Kidney (tissue), 14 donors: Measurements from ENCODE around the gene AGO3. TPM values are rescaled to one million over a fixed set of nuclear protein-coding genes. Genes with fewer than 3 reads are reported as not detected.

Source experiments
- DNase-seq, 5 donors: peaks; one replicate each; pipeline ENCODE4 v3.0.0-alpha.2; 2013 to 2020
- FAIRE-seq: peaks from 2 replicates; lab custom pipeline; 2012; peaks lifted over from hg19 to GRCh38; lab: Jason Lieb, UNC
- H3K27ac ChIP-seq, 2 donors: one replicate each; pipeline ENCODE4 v1.7.0; 2013; ENCODE audit warnings: low read depth in 2 of 2, low read length in 2 of 2, inconsistent platforms in 1 of 2
- H3K27me3 ChIP-seq: one replicate; pipeline ENCODE4 v1.7.1; 2013; ENCODE audit warnings: low read length, inconsistent platforms; ENCODE audit not compliant: control insufficient read depth, insufficient read depth
- H3K36me3 ChIP-seq, 3 donors: one replicate each; pipeline versions ENCODE4 v1.7.0 to v1.7.1; 2013; ENCODE audit warnings: low read length in 3 of 3, control low read depth in 1 of 3, inconsistent platforms in 1 of 3; ENCODE audit not compliant: insufficient read depth in 3 of 3, control insufficient read depth in 2 of 3
- H3K4me1 ChIP-seq, 3 donors: one replicate each; pipeline versions ENCODE4 v1.7.0 to v1.7.1; 2013; ENCODE audit warnings: low read length in 3 of 3, inconsistent platforms in 1 of 3, low read depth in 1 of 3; ENCODE audit not compliant: control insufficient read depth in 2 of 3, insufficient read depth in 2 of 3
- H3K4me3 ChIP-seq, 3 donors: one replicate each; pipeline versions ENCODE4 v1.7.0 to v1.8.1; 2013; ENCODE audit warnings: low read length in 3 of 3, control low read depth in 1 of 3, inconsistent platforms in 1 of 3
- H3K9ac ChIP-seq, 3 donors: one replicate each; pipeline versions ENCODE4 v1.7.0 to v1.7.1; 2013; ENCODE audit warnings: low read length in 3 of 3, control low read depth in 1 of 3, inconsistent platforms in 1 of 3
- H3K9me3 ChIP-seq, 3 donors: one replicate each; pipeline versions ENCODE4 v1.7.0 to v1.7.1; 2013; ENCODE audit warnings: low read length in 3 of 3, control low read depth in 1 of 3, inconsistent platforms in 1 of 3; ENCODE audit not compliant: control insufficient read depth in 2 of 3, insufficient read depth in 1 of 3
- intact Hi-C: fragments of 100-400 bp; cut with DNase I; formaldehyde crosslinking; loops from one replicate; pipeline ENCODE4 v1.11.1; 2022
- polyA plus RNA-seq: library from polyadenylated mRNA; stranded (reverse); fragments of 350-450 nt; fragmentation: Illumina TruSeq; extraction: RNeasy Lipid Tissue Mini Kit (QIAGEN cat#74804); gene quantifications from one replicate; pipeline ENCODE4 v1.2.3, GENCODE V29; 2014; ENCODE audit warnings: low read depth, low replicate concordance; ENCODE audit not compliant: insufficient read depth
- total RNA-seq: library from RNA; stranded (reverse); fragmentation: NEBNext Ultra II Directional; extraction: Animal tissue kit (Norgen Biotek cat#: 25700); gene quantifications from one replicate; pipeline ENCODE4 v1.2.1, GENCODE V29; 2021
- TF ChIP-seq, protein P1 (sequence below): IDR thresholded peaks from 3 replicates; pipeline ENCODE4 v1.5.1; 2012; ENCODE audit warnings: mild to moderate bottlenecking, moderate library complexity, borderline replicate concordance; ENCODE audit not compliant: insufficient read depth; ENCODE audit errors: extremely low read depth
- donor health status: control.
- donor health status: control.
- donor health status: control.
- donor health status: control.
- donor health status: control.
- donor health status: DM: yes; HTN: yes; CAD: no.
- donor health status: Normal renal cell carcinoma (clear cell type).

Gene AGO3
- total and polyA plus RNA-seq, 2 donors from 2014 or later, result 2.8 to 28.2 TPM

DNA sequence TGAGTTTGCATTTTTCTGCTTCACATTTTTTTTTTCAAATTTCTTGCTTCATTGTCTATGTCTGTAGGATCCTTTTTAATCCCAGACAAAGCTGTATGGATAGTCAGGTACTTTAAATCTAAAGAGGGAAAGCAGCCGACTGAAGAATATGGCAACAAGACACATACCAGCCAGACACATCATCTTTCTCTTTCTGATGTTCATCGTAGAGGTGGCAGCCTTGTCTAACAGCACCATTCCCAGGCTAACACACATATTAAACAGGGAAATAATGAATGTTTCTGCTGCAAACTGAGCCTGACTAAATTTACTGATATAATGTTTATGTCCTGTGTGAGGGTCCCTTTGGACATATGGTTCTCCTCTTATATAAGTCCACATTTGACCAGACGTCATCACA is 149.3 kb downstream of the AGO3 start:
- Histone ChIP-seq H3K4me1 (peaks cover 0 to 3% (median 0%) of the 10 kb centered on the region in 3 donors), H3K9me3 (no peaks in the 10 kb centered on the region), H3K9ac (no peak overlapping the region), H3K4me3 (no peak overlapping the region), H3K27ac (no peak overlapping the region), H3K27me3 (no peaks in the 10 kb centered on the region), H3K36me3 (no peaks in the 10 kb centered on the region)
- FAIRE-seq, result no peak
- no peak for DNase-seq
- TF ChIP-seq, protein P1, sequence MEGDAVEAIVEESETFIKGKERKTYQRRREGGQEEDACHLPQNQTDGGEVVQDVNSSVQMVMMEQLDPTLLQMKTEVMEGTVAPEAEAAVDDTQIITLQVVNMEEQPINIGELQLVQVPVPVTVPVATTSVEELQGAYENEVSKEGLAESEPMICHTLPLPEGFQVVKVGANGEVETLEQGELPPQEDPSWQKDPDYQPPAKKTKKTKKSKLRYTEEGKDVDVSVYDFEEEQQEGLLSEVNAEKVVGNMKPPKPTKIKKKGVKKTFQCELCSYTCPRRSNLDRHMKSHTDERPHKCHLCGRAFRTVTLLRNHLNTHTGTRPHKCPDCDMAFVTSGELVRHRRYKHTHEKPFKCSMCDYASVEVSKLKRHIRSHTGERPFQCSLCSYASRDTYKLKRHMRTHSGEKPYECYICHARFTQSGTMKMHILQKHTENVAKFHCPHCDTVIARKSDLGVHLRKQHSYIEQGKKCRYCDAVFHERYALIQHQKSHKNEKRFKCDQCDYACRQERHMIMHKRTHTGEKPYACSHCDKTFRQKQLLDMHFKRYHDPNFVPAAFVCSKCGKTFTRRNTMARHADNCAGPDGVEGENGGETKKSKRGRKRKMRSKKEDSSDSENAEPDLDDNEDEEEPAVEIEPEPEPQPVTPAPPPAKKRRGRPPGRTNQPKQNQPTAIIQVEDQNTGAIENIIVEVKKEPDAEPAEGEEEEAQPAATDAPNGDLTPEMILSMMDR, result no peak
- intact Hi-C loops, result no loop called here

GRCh38 chr1:36080801-36081200 is 149.9 kb downstream of the AGO3 start:
- intact Hi-C loops, result no loop called here
- DNase-seq, result no peak
- no peaks in the 10 kb centered on the region for H3K27me3 ChIP-seq
- H3K9me3 ChIP-seq, result no peaks in the 10 kb centered on the region
- H3K4me1 ChIP-seq, result peaks cover 0 to 3% (median 0%) of the 10 kb centered on the region in 3 donors
- H3K9ac ChIP-seq, result no peak overlapping the region
- H3K36me3 ChIP-seq, result no peaks in the 10 kb centered on the region
- no peak overlapping the region for H3K4me3 ChIP-seq
- TF ChIP-seq, protein P1, result no peak
- H3K27ac ChIP-seq, result no peak overlapping the region
- no peak for FAIRE-seq

GRCh38 chr1:36081926-36082485 is 151.1 kb downstream of the AGO3 start:
- Histone ChIP-seq H3K9ac (no peak overlapping the region), H3K27ac (no peak overlapping the region), H3K4me1 (peaks cover 0 to 3% (median 0%) of the 10 kb centered on the region in 3 donors), H3K36me3 (no peaks in the 10 kb centered on the region), H3K27me3 (no peaks in the 10 kb centered on the region), H3K4me3 (no peak overlapping the region), H3K9me3 (no peaks in the 10 kb centered on the region)
- no peak for DNase-seq
- TF ChIP-seq, protein P1, result no peak
- intact Hi-C loops, result no loop called here
- no peak for FAIRE-seq

DNA sequence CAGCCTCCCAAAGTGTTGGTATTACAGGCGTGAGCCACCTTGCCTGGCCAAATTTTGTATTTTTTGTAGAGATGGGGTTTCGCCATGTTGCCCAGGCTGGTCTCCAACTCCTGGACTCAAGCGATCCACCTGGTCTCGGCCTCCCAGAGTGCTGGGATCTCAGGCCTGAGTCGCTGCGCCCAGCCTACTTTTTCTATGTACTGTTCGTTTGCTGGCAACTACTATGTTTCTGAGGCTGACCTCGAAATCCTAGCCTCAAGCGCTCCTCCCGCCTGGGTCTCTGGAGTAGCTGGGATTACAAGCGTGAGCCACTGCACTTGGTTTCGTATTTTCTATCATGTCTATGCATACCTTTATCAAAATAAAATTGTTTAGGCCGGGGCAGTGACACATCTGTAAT is 152.3 kb downstream of the AGO3 start:
- H3K27ac ChIP-seq, result no peak overlapping the region
- no peak for DNase-seq
- H3K4me1 ChIP-seq, result peaks cover 0 to 3% (median 2%) of the 10 kb centered on the region in 3 donors
- no peaks in the 10 kb centered on the region for H3K27me3 ChIP-seq
- H3K4me3 ChIP-seq, result no peak overlapping the region
- TF ChIP-seq, protein P1, result no peak
- no peaks in the 10 kb centered on the region for H3K9me3 ChIP-seq
- intact Hi-C loops, result no loop called here
- no peak for FAIRE-seq
- no peaks in the 10 kb centered on the region for H3K36me3 ChIP-seq
- H3K9ac ChIP-seq, result no peak overlapping the region
